Fibroblast of pulmonary artery (primary cell): ENCODE results near the gene NCF2.

ENCODE experiments used
- DNase-seq: peaks from one replicate; pipeline ENCODE4 v3.0.0-alpha.2; 2010; ENCODE audit warnings: low read depth
- H3K4me3 ChIP-seq: replicated peaks from 2 replicates; pipeline ENCODE4 v1.5.1; 2011; ENCODE audit warnings: low read depth, mild to moderate bottlenecking, control low read depth, low read length, moderate library complexity
- CTCF ChIP-seq: IDR thresholded peaks from 2 replicates; pipeline ENCODE4 v1.5.1; 2011; ENCODE audit warnings: mild to moderate bottlenecking, control low read depth, low read length, inconsistent platforms; ENCODE audit errors: missing control alignments

NCF2 gene

GRCh38 chr1:183546427-183546826 is 43.8 kb downstream of the NCF2 start:
- no peak overlapping the region for H3K4me3 ChIP-seq
- DNase-seq, result peak; percentile 57
- no peak for TF ChIP-seq CTCF

GRCh38 chr1:183544598-183545297 is 45.5 kb downstream of the NCF2 start:
- H3K4me3 ChIP-seq, result no peak overlapping the region
- no peak for DNase-seq
- TF ChIP-seq CTCF, result no peak

GRCh38 chr1:183543619-183544204 is 46.5 kb downstream of the NCF2 start:
- DNase-seq, result peak; percentile 81
- peak; percentile 92 for TF ChIP-seq CTCF
- H3K4me3 ChIP-seq, result no peak overlapping the region

- TF ChIP-seq CTCF, result no peak
- peak; percentile 30 for DNase-seq
- H3K4me3 ChIP-seq, result no peak overlapping the region
These were observed 52.9 kb downstream of the NCF2 start for GRCh38 chr1:183537405-183537804.

- DNase-seq, result no peak
- TF ChIP-seq CTCF, result no peak
These were observed 56.6 kb downstream of the NCF2 start for GRCh38 chr1:183533617-183534174.

GRCh38 chr1:183528577-183528976 is 61.7 kb downstream of the NCF2 start:
- no peak for DNase-seq
- TF ChIP-seq CTCF, result no peak
- no peak overlapping the region for H3K4me3 ChIP-seq

More at GRCh38 chr1:183533617-183534174, 56.6 kb downstream of the NCF2 start:
- H3K4me3 ChIP-seq, result no peak overlapping the region
